ENCODE results near the gene USP19. TPM values are rescaled to one million over a fixed set of nuclear protein-coding genes. Genes with fewer than 3 reads are reported as not detected.

Gene USP19
- total and polyA plus RNA-seq, 2 of the 8 experiments (the other 6 are each of a cell fraction or from before 2014, with no cell fraction given): 46.4 to 65.8 TPM

DNA sequence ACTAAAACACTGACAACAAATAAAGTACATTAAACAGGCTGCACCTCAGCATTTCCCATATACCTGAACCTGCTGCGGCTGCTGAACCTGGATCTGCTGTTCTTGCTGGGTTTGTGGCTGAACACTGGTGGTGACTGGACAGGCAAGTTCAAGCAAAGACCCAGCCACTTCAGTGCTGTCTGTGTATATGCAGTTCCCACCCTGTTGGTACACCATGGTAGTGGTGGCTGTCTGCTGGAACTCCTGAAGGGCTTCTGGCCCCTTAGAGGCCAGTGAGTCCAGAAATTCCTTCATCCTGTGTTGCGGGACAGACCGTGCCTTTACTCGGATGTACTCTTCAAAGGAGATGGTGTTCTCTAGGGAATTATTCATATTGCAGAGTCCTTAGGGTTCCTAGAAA is 44.0 kb downstream of the USP19 start:
- Histone ChIP-seq H3K4me3 (ENCODE audit: extremely low read depth in 1 of 4, insufficient read depth in 2 of 4, low read depth in 3 of 4, low read length in 4 of 4) (no peak overlapping the region), H2BK20ac (ENCODE audit: low read length) (no peak overlapping the region), H4K8ac (ENCODE audit: extremely low read depth, insufficient read depth, low read length) (no peak overlapping the region; the same call in 1 of the 2 replicates), H4K20me1 (replicated peaks in 1 of 2; ENCODE audit: control insufficient read depth in 1 of 2, insufficient read depth in 2 of 2, low read length in 2 of 2) (peaks cover 6 to 15% of the 10 kb centered on the region in 2 experiments), H2BK120ac (replicated peaks; ENCODE audit: low read depth, low read length) (no peak overlapping the region), H3K9me3 (ENCODE audit: insufficient read depth in 2 of 2, low read depth in 1 of 2, low read length in 1 of 2) (no peaks in the 10 kb centered on the region), H3K4ac (replicated peaks; ENCODE audit: insufficient read length, low read depth, low read length) (no peak overlapping the region), H2BK12ac (ENCODE audit: low read depth, low read length) (no peak overlapping the region), H3K18ac (ENCODE audit: extremely low read depth, low read length) (no peak overlapping the region), H3K23me2 (ENCODE audit: low read depth, low read length) (no peaks in the 10 kb centered on the region), H3K4me2 (ENCODE audit: insufficient read depth in 1 of 2, low read depth in 2 of 2, low read length in 2 of 2) (no peak overlapping the region), H3K79me1 (ENCODE audit: low read depth, low read length) (peaks cover 5% of the 10 kb centered on the region), H3K27me3 (replicated peaks in 1 of 4; ENCODE audit: control insufficient read depth in 3 of 4, extremely low read depth in 1 of 4, insufficient read depth in 3 of 4, low read length in 3 of 4) (no peaks in the 10 kb centered on the region), H3K79me2 (ENCODE audit: control insufficient read depth in 1 of 2, insufficient read depth in 2 of 2, low read length in 2 of 2) (peaks cover 0 to 45% of the 10 kb centered on the region in 2 experiments; a peak in 3 of 4 replicates), H4K91ac (replicated peaks; ENCODE audit: insufficient read length, low read length) (no peak overlapping the region), H2AFZ (ENCODE audit: low read length) (no peak overlapping the region), H3K56ac (replicated peaks; ENCODE audit: insufficient read length, low read depth, low read length) (no peak overlapping the region), H4K5ac (ENCODE audit: insufficient read length, low read depth, low read length) (no peak overlapping the region), H2AK5ac (ENCODE audit: low read depth, low read length) (no peak overlapping the region), H3K4me1 (replicated peaks in 1 of 4; ENCODE audit: control insufficient read depth in 3 of 4, insufficient read depth in 4 of 4, low read length in 3 of 4) (no peaks in the 10 kb centered on the region), H2BK15ac (ENCODE audit: low read length) (no peak overlapping the region), H3K14ac (ENCODE audit: insufficient read length) (no peak overlapping the region), H2BK5ac (ENCODE audit: low read depth, low read length) (no peak overlapping the region), H3K27ac (ENCODE audit: low read depth, low read length) (no peak overlapping the region), H3K23ac (ENCODE audit: insufficient read length) (no peak overlapping the region), H3K36me3 (ENCODE audit: control insufficient read depth in 2 of 4, insufficient read depth in 4 of 4, low read length in 3 of 4) (peaks cover 13 to 57% (median 42%) of the 10 kb centered on the region in 4 experiments), H3K9ac (replicated peaks in 1 of 4; ENCODE audit: extremely low read depth in 1 of 4, low read depth in 3 of 4, low read length in 3 of 4) (no peak overlapping the region)
- DNase-seq (ENCODE audit: low read depth in 1 of 2, low spot score in 2 of 2): no peak
- ChIA-PET CTCF (ENCODE audit: partially characterized antibody) (interaction anchor here (0.8 kb wide), 1 partner anchor 56 kb away, joined by 3 read pairs; the partner anchor contains the start of gene LAMB2), POLR2A (ENCODE audit: partially characterized antibody) (interaction anchor here (1.3 to 3.7 kb wide), 2 partner anchors 16 to 35 kb away, joined by 3 to 13 read pairs; partner anchors contain the start of gene QRICH1)
- 100% methylated on average over 4 of the region's 4 CpGs; no CpG with 5 or more reads in 1 of the 2 experiments for WGBS, 2 experiments (ENCODE audit: extremely low coverage in 1 of 2, insufficient coverage in 1 of 2, insufficient read length in 1 of 2, insufficient replicate concordance in 2 of 2, low coverage in 1 of 2, low lambda C conversion rate in 2 of 2, missing lambda C conversion rate in 1 of 2)
- TF ChIP-seq TAF1 (IDR thresholded peaks at IDR 0.05; ENCODE audit: low read depth, low read length) (no peak), KDM1A (IDR thresholded peaks at IDR 0.05; ENCODE audit: borderline replicate concordance, low read length) (no peak), RBBP5 (IDR thresholded peaks at IDR 0.05; ENCODE audit: borderline replicate concordance, low read depth, low read length) (no peak), SP4 (IDR thresholded peaks at IDR 0.05; ENCODE audit: low read length) (no peak), POLR2A (IDR thresholded peaks at IDR 0.05; ENCODE audit: control extremely low read depth in 1 of 2, low read depth in 2 of 2, low read length in 2 of 2) (no peak), KDM4A (IDR thresholded peaks at IDR 0.05; ENCODE audit: low read depth, low read length, severe bottlenecking) (no peak), YY1 (IDR thresholded peaks at IDR 0.05; ENCODE audit: low read depth, low read length) (no peak), BCL11A (IDR thresholded peaks at IDR 0.05; ENCODE audit: low read depth in 2 of 2, low read length in 2 of 2) (no peak), BACH1 (IDR thresholded peaks at IDR 0.05; ENCODE audit: low read length) (no peak), GTF2F1 (IDR thresholded peaks at IDR 0.05; ENCODE audit: borderline replicate concordance, low read depth, low read length) (no peak)
- no peak for FAIRE-seq
